IPS-NIHi11 (cell line): Measurements from ENCODE around the gene INSR.
"Not testable (repeated sequence)": the region's sequence is repeated elsewhere in the genome, so short reads cannot be mapped to it uniquely, and the experiment has no call there.

Experiments used
- DNase-seq: peaks from one replicate; pipeline ENCODE4 v3.0.0; 2012; ENCODE audit warnings: mixed read lengths, low spot score

INSR gene

DNA sequence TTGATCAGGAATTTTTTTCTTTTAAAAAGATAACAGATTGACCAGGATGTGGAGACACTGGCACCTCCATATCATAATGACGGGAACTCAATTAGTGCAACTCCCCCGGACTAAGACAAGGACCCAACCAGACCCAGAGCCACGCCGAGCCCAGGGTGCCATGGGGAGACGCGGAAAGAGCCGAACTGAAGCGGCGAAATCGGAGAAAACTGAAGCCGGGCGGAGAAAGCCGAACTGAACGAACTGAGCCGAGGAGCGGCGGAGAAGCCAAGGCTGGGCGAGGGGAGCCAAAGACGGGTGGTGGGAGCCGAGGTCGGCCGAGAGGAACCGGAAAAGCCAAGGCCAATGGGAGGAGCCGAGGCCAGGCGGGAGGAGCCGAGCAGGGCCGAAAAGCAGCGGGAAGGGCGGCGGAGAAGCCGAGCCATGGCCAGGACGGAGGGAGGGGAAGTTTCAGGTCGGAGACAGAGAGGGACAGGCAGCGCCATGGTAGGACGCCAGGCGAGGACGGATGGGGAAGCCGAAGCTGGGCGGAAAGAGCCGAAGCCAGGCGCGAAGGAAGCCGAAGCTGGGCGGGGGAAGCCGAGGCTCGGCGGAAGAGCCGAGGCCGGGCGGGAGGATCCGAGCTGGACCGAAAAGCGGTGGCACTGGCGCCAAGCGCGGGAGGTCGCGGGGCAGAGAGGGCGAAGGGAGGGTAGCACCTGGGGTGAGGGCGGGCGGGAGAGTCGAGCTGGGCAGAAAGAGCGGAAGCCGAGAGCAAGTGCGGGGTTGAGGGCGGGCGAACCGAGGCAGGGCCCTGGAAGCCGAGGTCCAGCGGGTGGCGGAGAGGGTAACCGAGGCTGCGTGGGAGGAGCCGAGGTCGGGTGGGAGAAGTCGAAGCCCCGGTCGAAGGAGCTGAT lies 195.3 kb downstream of the INSR start:
- DNase-seq = peak; percentile 92

- DNase-seq = no peak
These were observed 196.1 kb downstream of the INSR start for GRCh38 chr19:7098096-7098495.

DNA sequence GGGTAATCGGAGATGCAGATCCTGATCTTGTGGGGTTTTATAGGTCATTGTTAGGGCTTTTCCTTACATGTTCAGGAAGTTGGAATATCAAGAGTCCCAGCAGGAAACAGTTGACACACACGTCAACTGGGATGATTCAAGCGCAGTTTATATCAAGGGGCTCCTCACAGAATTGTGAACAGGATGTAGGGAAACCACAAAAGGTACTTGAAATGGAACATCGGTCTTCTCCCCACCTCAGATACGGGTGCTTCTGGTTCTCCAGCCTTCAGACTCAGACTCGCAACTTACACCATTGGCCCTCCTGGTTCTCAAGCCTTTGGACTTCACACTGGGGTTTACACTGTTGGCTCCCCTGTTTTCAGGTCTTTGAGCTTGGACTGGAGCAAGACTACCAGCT lies 205.2 kb downstream of the INSR start:
- no peak for DNase-seq

DNA sequence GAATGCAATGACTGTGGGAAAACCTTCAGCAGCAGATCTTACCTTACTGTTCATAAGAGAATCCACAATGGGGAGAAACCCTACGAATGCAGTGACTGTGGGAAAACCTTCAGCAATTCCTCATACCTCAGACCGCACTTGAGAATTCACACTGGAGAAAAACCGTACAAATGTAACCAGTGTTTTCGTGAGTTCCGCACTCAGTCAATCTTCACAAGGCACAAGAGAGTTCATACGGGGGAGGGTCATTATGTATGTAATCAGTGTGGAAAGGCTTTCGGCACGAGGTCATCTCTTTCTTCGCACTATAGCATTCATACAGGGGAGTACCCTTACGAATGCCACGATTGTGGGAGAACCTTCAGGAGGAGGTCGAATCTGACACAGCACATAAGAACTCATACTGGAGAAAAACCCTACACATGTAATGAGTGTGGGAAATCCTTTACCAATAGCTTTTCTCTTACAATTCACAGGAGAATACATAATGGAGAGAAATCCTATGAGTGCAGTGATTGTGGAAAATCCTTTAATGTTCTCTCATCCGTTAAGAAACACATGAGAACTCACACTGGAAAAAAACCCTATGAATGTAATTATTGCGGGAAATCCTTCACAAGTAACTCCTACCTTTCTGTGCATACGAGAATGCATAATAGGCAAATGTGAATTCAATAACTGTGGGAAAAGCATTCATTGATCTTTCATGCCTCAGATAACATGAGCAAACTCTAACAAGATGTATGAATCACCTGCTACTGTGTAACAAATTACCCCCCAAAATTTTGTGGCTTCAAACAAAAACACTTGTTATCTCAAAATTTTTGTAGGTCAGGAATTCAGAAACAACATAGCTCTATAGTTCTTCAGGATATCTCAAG lies 210.9 kb downstream of the INSR start:
- DNase-seq = no peak

- DNase-seq = no peak
These were observed 216.2 kb downstream of the INSR start for GRCh38 chr19:7078008-7078407.

DNA sequence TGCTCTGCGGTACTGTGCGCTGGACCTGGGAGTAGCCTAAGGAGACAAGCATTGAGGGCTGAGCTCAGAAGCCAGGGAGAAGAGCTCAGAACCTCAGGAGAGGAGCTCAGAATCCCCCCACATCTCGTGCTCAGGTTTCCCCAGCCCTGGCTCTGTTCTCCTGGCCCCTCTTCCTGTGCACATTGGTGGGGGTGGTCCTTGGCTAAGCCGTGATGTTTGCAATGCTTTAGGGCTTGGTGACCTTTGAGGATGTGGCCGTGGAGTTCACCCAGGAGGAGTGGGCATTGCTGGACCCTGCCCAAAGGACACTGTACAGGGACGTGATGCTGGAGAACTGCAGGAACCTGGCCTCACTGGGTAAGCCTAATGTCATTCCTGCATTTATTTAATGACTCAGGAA lies 218.1 kb downstream of the INSR start:
- no peak for DNase-seq

DNA sequence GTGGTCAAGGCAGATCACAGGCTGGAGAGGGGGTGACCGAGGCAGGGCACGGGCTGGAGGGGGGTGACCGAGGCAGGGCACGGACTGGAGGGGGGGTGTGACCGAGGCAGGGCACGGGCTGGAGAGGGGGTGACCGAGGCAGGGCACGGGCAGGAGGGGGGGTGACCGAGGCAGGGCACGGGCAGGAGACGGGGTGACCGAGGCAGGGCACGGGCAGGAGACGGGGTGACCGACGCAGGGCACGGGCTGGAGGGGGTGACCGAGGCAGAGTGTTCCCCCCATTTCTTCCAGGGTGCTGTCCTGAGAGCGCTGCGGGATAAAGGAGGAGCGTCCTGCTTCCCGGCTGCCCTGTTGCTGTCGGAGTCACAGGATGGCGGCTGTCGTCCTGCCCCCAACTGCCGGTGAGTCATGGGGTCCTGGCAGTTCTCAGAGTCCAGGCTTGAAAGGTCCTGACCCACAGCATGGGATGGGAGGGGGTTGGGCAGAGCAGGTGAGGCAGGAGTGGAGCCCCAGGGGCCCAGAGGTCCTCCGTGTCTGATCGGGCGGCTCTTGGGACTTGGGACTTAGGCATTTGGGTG lies 219.4 kb downstream of the INSR start:
- DNase-seq = no peak

DNA sequence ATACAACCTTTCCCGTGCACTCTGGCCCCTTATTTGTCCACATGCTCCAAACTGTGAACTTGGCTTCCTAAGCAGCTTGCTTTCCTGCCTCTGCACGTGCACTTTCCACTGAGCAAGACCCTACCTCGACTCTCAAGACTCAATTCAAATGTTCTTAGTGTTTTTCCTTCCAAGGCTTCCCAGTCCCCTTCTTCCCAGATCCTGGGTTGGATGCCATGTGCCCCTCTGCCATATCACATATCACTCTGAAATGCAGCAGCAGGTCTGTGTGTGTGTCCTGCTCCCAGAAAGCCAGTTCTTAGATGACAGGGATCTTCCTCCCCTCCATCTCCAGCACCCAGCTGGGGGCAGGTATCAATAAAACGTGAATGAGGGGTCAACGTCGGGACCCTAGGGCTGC lies 221.7 kb downstream of the INSR start:
- DNase-seq = no peak

DNA sequence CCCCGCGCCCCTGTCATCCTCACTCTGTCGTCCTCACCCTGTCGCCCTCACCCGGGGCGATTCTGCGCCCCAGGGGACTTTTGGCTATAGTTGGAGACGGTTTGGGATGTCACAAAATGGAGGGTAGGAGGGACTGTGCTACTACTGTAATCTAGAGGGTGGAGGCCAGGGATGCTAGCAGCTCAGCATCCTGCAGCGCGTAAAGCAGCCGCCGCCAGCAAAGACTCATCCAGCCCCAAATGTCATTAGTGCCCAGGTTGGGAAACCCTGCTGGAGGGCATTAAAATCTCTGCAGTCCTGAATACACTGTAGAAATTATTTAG lies 224.3 kb downstream of the INSR start:
- no peak for DNase-seq

DNA sequence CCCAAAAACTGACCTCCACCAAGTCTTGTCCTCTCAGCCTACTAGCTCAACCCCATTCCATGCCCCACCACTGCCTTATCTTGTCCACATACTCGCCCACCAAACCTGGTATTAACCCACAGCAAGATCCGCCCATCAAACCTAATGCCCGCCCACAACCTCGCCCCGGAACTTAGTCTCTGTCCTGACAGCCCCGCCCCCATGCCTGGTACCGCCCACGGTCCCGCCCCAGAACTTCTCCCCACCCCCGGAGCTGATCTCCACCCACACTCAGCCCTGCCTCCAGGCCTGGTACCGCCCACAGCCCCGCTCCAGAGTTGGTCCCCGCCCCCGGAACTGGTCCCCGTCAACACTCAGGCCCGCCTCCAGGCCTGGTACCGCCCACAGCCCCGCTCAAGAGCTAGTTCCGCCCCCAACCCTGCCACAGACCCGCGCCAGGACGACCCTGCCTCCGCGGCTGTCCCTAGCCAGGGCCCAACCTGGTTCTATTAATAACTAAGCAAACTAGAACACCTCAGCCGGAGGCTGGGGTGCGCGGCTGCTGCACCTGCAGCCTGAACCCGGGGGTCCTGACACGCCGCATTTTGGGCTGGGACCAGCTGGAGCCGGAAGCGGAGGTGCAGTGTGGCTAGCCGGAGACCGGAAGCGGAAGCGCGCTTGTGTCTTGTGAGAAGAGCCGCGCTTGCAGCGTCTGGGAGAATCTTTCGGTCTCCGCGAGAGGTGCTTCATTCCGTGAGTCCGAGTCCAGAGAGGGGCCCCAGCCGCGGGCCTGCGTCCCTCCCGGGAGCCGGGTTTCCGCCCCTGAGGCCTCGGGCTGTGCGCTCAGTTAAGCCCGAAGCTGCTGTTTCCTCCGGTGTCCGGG lies 224.9 kb downstream of the INSR start, which contains the start of gene ZNF557:
TSS of gene ZNF557 (plus strand) at position 662 of the 862 bp plus-strand sequence. CDS start 5,372 bp downstream, outside the sequence.
- DNase-seq = peak; percentile 96

- no peak for DNase-seq
These were observed 225.6 kb downstream of the INSR start for GRCh38 chr19:7068599-7068998.

- DNase-seq = no peak
These were observed 226.5 kb downstream of the INSR start for GRCh38 chr19:7067716-7068115.

GRCh38 chr19:7067122-7067521 lies 227.1 kb downstream of the INSR start:
- not testable (repeated sequence) for DNase-seq

DNA sequence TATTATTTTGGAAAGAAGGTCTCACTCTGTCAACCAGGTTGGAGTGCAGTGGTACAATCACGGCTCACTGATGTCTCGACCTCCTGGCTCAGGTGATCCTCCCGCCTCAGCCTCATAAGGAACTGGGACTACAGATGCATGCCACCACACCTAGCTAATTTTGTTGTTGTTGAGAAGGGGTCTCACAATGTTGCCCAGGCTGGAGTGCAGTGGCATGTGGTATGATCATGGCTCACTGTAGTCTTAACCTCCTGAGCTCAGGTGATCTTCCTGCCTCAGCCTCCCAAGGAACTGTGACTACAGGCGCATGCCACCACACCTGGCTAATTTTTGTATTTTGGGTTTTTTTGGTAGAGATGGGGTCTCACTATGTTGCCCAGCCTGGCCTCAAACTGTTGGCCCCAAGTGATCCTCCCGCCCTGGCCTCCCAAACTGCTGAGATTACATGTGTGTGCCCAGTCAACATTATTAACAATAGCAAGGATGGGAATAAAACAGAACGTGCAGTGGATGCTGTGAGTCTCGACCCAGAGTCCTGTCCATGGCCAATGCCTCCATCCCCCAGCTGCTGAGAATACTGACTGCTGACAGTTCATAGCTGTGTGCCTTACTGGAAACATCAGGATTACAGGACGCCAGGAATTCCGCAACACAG lies 230.3 kb downstream of the INSR start:
- DNase-seq = no peak

GRCh38 chr19:7063339-7063738 lies 230.9 kb downstream of the INSR start:
- no peak for DNase-seq
